ENCODE data around the gene SKA1.

GRCh38 chr18:50372743-50373142 is 2.1 kb upstream of the SKA1 start:
- TF ChIP-seq, protein P1, sequence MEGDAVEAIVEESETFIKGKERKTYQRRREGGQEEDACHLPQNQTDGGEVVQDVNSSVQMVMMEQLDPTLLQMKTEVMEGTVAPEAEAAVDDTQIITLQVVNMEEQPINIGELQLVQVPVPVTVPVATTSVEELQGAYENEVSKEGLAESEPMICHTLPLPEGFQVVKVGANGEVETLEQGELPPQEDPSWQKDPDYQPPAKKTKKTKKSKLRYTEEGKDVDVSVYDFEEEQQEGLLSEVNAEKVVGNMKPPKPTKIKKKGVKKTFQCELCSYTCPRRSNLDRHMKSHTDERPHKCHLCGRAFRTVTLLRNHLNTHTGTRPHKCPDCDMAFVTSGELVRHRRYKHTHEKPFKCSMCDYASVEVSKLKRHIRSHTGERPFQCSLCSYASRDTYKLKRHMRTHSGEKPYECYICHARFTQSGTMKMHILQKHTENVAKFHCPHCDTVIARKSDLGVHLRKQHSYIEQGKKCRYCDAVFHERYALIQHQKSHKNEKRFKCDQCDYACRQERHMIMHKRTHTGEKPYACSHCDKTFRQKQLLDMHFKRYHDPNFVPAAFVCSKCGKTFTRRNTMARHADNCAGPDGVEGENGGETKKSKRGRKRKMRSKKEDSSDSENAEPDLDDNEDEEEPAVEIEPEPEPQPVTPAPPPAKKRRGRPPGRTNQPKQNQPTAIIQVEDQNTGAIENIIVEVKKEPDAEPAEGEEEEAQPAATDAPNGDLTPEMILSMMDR (CRISPR knock-in tag; IDR thresholded peaks at IDR 0.05), result no peak
- TF ChIP-seq, protein P2, sequence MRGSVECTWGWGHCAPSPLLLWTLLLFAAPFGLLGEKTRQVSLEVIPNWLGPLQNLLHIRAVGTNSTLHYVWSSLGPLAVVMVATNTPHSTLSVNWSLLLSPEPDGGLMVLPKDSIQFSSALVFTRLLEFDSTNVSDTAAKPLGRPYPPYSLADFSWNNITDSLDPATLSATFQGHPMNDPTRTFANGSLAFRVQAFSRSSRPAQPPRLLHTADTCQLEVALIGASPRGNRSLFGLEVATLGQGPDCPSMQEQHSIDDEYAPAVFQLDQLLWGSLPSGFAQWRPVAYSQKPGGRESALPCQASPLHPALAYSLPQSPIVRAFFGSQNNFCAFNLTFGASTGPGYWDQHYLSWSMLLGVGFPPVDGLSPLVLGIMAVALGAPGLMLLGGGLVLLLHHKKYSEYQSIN (CRISPR knock-in tag; IDR thresholded peaks at IDR 0.05; ENCODE audit: borderline replicate concordance), result no peak
- TF ChIP-seq EZH2 (conservative IDR thresholded peaks at IDR 0.05; ENCODE audit: low read depth, low read length), result no peak
- no peak for TF ChIP-seq REST (IDR thresholded peaks at IDR 0.05; ENCODE audit: borderline replicate concordance in 1 of 2, low read depth in 1 of 2, low read length in 2 of 2)
- no peak for TF ChIP-seq MXI1 (IDR thresholded peaks at IDR 0.05; ENCODE audit: borderline replicate concordance, low read depth, low read length)
- TF ChIP-seq SP2 (CRISPR knock-in tag; IDR thresholded peaks at IDR 0.05), result no peak
- TF ChIP-seq POLR2A (IDR thresholded peaks at IDR 0.05; ENCODE audit: insufficient read depth in 1 of 2, low read depth in 2 of 2, low read length in 2 of 2), result no peak
- TF ChIP-seq ELF4 (CRISPR knock-in tag; IDR thresholded peaks at IDR 0.05; ENCODE audit: borderline replicate concordance), result no peak
- no peak for TF ChIP-seq ZNF660 (CRISPR knock-in tag; IDR thresholded peaks at IDR 0.05; ENCODE audit: borderline replicate concordance, low read depth)
- TF ChIP-seq ZKSCAN8 (CRISPR knock-in tag; IDR thresholded peaks at IDR 0.05; ENCODE audit: borderline replicate concordance), result no peak
- no peak for TF ChIP-seq TFAP4 (IDR thresholded peaks at IDR 0.05; ENCODE audit: borderline replicate concordance, low read depth)
